ENCODE results near the gene GPR35.

Gene GPR35

GRCh38 chr2:240637116-240637900 lies 12.0 kb downstream of the GPR35 start:
- no peak for DNase-seq

GRCh38 chr2:240637901-240638345 lies 12.6 kb downstream of the GPR35 start:
- no peak for DNase-seq

GRCh38 chr2:240638512-240639160 lies 13.4 kb downstream of the GPR35 start:
- no peak for DNase-seq

- DNase-seq, result no peak
Observed at GRCh38 chr2:240639566-240639965, 14.3 kb downstream of the GPR35 start.

GRCh38 chr2:240640939-240641338 lies 15.7 kb downstream of the GPR35 start:
- no peak for DNase-seq

GRCh38 chr2:240642061-240642805 lies 17.0 kb downstream of the GPR35 start:
- no peak for DNase-seq

GRCh38 chr2:240642806-240643092 lies 17.5 kb downstream of the GPR35 start:
- no peak for DNase-seq

- DNase-seq, result no peak
Observed at GRCh38 chr2:240643093-240643810, 18.0 kb downstream of the GPR35 start.

- no peak for DNase-seq
Observed at GRCh38 chr2:240643811-240644150, 18.5 kb downstream of the GPR35 start.

- DNase-seq, result no peak
Observed at GRCh38 chr2:240644171-240644651, 18.9 kb downstream of the GPR35 start.

GRCh38 chr2:240644859-240645301 lies 19.6 kb downstream of the GPR35 start:
- DNase-seq, result no peak

- no peak for DNase-seq
Observed at GRCh38 chr2:240645346-240645745, 20.1 kb downstream of the GPR35 start.

- DNase-seq, result no peak
Observed at GRCh38 chr2:240645801-240646175, 20.5 kb downstream of the GPR35 start.

- DNase-seq, result no peak
Observed at GRCh38 chr2:240646176-240646899, 21.1 kb downstream of the GPR35 start.

- no peak for DNase-seq
Observed at GRCh38 chr2:240646900-240647502, 21.7 kb downstream of the GPR35 start.

GRCh38 chr2:240647503-240648154 lies 22.3 kb downstream of the GPR35 start:
- no peak for DNase-seq

GRCh38 chr2:240648155-240648649 lies 22.9 kb downstream of the GPR35 start:
- DNase-seq, result no peak

GRCh38 chr2:240648650-240649275 lies 23.5 kb downstream of the GPR35 start:
- DNase-seq, result no peak

- no peak for DNase-seq
Observed at GRCh38 chr2:240649331-240649730, 24.1 kb downstream of the GPR35 start.
